Activated CD8-positive, alpha-beta memory T cell treated with anti-CD3 and anti-CD28 coated beads for 36 hours (primary cell): ENCODE measurements around the gene IFNA7. TPM values are rescaled to one million over a fixed set of nuclear protein-coding genes. Genes with fewer than 3 reads are reported as not detected.
"Not testable (repeated sequence)": the region's sequence is repeated elsewhere in the genome, so short reads cannot be mapped to it uniquely, and the experiment has no call there.

ENCODE experiments used
- CTCF ChIA-PET: fragments of 350-600 bp; sonication (Branson Sonifier 250); formaldehyde crosslinking; loops from one replicate; lab custom pipeline; 2021; ENCODE audit warnings: antibody characterized with exemption; lab: Charles Lee
- POLR2A ChIA-PET: fragments of 350-600 bp; sonication (Branson Sonifier 250); formaldehyde crosslinking; loops from one replicate; lab custom pipeline; 2021; ENCODE audit warnings: antibody characterized with exemption; lab: Charles Lee
- total RNA-seq, 2 experiments: library from RNA; stranded (reverse); gene quantifications; one replicate each; pipeline ENCODE4 v1.2.3, GENCODE V29; 2021

The IFNA7 gene
- total RNA-seq, 2 experiments from 2014 or later: not detected

DNA sequence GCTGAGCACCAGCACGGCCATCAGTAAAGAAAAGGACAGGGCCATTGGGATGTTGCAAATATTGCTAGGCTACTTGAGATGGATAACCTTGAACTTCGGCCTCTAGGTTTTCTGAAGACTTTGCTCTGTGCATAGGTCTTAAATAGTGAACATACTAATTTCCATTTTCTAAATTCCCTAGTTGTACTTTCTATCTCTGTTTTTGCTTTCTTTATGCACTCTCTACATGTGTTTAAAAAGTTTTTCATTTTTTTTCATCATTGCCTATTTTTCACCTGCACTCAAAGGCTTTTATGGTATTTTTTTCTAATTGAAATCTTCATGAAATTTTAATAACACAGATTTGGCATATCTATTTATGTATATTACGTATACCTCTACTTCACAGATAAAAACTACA, 14.5 kb downstream of the IFNA7 start, which contains the start of gene IFNA4:
IFNA4 (minus strand) TSS at position 101 of the 400 bp plus-strand sequence; CDS start at position 45, 56 bp downstream.
- POLR2A ChIA-PET, CTCF ChIA-PET: not testable (repeated sequence)

DNA sequence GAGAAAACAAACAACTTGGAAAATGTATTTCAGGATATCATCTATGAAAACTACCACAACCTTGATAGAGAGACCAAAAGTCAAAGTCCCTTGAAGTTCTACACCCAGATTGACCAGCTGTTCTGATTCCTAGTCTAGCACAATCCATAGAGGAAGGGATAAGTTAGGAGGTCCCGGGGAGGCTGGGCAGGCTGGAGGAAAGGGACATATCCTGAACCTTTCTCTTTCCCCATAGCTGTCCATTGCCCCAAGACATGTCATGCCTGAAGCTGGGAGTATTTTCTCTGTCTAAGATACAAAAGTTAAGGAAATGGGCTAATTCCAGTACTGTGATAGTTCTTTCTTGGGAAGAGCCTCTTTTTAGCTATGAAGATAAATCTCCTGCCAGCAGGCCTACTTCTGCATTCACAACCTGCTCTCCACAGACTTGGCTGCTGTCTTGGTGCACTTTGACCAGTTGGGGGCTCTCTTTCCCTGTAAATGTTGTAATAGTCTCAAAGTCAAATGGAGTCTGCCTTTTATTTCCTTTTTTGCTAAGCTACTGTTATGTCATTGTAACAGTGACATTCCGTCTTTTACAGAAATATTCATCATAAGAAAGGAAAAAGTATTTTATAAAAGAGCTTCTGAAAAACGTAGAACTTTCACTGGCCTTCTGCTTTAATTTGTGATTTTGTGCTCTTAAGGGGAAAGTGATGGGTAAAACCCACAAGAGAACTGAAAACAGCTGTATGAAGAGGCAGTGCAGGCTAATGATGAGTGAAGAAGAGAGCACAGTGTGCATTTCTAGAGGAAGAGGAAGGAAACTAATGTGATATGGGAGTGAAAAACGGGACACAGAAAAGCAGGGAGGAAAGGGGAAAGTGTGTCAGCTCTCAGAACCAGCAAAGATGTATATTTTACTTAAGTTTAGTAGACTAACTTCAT, 18.9 kb downstream of the IFNA7 start:
- POLR2A ChIA-PET: not testable (repeated sequence)
- CTCF ChIA-PET: interaction anchor here (1.0 to 1.3 kb wide), 2 partner anchors 9 to 19 kb away, joined by 3 read pairs; partner anchors contain the start of gene IFNA7

GRCh38 chr9:21174671-21175070, 27.3 kb downstream of the IFNA7 start:
- POLR2A ChIA-PET: no interaction called here
- CTCF ChIA-PET: no interaction called here

GRCh38 chr9:21172156-21172555, 29.8 kb downstream of the IFNA7 start:
- ChIA-PET CTCF (no interaction called here), POLR2A (no interaction called here)

- ChIA-PET CTCF (no interaction called here), POLR2A (no interaction called here)
Observed at GRCh38 chr9:21171351-21171750, 30.7 kb downstream of the IFNA7 start.

DNA sequence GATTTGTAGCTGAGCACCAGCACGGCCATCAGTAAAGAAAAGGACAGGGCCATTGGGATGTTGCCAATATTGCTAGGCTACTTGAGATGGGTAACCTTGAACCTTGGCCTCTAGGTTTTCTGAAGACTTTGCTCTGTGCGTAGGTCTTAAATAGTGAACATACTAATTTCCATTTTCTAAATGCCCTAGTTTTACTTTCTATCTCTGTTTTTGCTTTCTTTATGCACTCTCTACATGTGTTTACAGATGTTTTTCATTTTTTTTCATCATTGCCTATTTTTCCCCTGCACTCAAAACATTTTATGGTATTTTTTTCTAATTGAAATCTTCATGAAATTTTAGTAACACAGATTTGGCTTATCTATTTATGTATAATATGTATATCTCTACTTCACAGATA, 35.4 kb downstream of the IFNA7 start, which contains the start of gene IFNA21:
IFNA21 (minus strand) TSS at position 101 of the 400 bp plus-strand sequence; CDS start at position 53, 48 bp downstream.
- CTCF ChIA-PET, POLR2A ChIA-PET: not testable (repeated sequence)

GRCh38 chr9:21165516-21165915, 36.5 kb downstream of the IFNA7 start:
- POLR2A ChIA-PET: no interaction called here
- CTCF ChIA-PET: no interaction called here

DNA sequence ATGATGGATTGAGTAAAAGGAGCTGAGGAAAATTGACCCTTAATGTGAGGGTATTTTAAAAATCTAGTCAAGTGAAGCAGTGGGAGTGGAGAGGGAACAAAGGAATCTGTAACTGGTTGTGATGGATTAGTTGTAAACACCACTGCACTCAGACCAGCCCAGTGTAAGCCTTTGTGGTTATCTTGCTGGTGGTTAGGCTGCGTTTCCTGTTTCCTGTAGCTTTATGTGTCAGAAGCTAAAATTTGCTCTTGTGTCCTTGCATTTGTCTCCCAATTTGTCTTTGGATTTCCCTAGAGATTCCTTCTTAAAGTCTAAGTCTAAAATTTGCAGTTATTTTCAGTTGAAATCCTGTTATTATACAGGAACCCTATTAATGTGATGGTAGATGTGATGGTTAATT, 41.8 kb downstream of the IFNA7 start:
- POLR2A ChIA-PET: no interaction called here
- CTCF ChIA-PET: no interaction called here

DNA sequence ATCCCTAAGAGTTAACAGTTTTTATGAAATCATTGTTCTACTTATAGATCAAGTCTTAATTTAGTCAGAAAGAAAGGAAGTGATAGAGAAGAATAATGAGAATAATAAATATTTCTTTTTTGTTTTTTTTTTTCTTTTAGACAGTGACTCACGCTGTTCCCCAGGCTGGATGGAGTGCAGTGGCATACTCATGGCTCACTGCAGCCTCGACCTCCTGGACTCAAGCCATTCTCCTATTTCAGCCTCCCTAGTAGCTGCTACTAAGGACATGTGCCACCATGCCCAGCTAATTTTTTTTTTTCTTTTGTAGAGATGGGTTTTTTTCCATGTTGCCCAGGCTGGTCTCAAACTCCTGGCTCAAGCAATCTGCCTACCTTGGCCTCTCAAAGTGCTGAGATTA, 46.5 kb downstream of the IFNA7 start:
- POLR2A ChIA-PET: no interaction called here
- CTCF ChIA-PET: no interaction called here

DNA sequence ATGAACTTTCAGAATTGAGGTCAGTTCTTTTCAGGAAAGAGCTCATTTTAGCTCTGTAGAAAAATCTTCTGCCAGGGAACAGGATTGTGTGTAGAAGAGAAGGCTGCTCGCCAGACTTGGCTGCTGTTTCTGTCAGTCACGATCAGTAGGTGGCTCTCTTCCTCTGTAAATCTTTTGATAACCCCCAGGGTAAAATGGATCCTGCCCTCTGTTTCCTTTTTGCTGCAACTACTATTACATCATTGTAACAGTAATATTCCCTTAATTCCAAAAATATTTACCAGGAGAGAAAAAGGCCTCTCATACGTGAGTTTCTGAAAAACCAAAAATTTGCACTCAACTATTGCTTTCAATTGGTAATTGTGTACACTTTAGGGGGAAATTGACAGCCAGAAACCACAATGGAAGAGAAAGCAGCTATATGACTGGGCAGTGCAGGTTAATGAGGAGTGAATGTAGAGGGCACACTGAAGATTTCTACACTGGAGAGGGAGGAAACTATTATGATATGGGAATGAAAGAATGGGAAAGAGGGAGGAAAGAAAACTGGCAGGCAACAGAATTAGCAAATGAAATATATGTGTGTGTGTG, 47.9 kb downstream of the IFNA7 start:
- ChIA-PET POLR2A (no interaction called here), CTCF (no interaction called here)

DNA sequence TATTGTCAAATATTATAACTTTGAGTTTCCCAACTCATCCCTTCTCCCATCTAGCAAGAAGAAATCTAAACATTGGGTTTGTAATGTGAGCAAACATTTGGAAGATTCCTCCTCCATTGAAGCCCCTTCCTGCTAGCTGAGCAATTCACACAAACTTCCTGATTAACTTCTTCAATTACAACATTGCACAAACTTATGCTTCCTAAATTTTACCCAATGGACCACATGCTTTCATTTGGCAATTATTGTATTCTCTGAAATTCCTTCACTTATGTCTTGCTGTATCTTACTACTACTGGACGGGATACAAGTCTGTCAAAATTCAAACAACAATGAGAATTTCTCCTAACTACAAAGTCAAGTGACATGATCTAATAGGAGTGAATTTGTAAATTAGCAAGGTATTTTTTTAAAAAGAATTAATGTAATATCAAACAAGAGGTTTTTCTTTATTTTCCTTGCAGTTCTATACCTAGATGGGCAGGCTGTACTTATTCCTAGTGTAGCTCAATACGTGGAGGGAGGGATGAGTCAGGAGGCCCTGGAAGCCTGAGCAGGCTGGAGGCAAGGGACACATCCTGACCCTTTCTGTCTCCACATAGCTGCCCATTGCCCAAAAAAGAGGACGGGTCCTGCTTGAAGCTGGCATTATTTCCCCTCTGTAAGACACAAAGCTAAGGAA, 48.5 kb downstream of the IFNA7 start:
- ChIA-PET POLR2A (no interaction called here), CTCF (no interaction called here)

Other genes with a start within 250 kb of the IFNA7 start
- gene HACD4, start 170.6 kb downstream of the IFNA7 start, total RNA-seq: 1 to 10 TPM; 4.3 to 4.6 TPM
- under 1 TPM in 1 of 2 experiments, not detected in 1; 0.36 TPM for gene IFNB1, start 124.3 kb downstream of the IFNA7 start, total RNA-seq
- gene IFNW1, start 60.4 kb downstream of the IFNA7 start, total RNA-seq: not detected
- gene IFNA21, start 35.5 kb downstream of the IFNA7 start, total RNA-seq: not detected
- gene IFNA4, start 14.6 kb downstream of the IFNA7 start, total RNA-seq: not detected
- gene IFNA10, start 4.9 kb upstream of the IFNA7 start, total RNA-seq: not detected
- not detected for gene IFNA16, start 15.1 kb upstream of the IFNA7 start, total RNA-seq
- gene IFNA17, start 26.0 kb upstream of the IFNA7 start, total RNA-seq: not detected
- not detected for gene IFNA14, start 37.8 kb upstream of the IFNA7 start, total RNA-seq
- gene IFNA5, start 103.1 kb upstream of the IFNA7 start, total RNA-seq: not detected
- gene KLHL9, start 133.2 kb upstream of the IFNA7 start, total RNA-seq: 10 to 100 TPM; 13.2 to 14.2 TPM
- not detected for gene IFNA6, start 148.7 kb upstream of the IFNA7 start, total RNA-seq
- gene IFNA13, start 165.9 kb upstream of the IFNA7 start, total RNA-seq: not detected
- gene IFNA2, start 183.2 kb upstream of the IFNA7 start, total RNA-seq: not detected
- gene IFNA8, start 206.9 kb upstream of the IFNA7 start, total RNA-seq: not detected
- gene IFNA1, start 238.2 kb upstream of the IFNA7 start, total RNA-seq: not detected